IMR-90 (cell line): ENCODE measurements around the gene CENPVL2. TPM values are rescaled to one million over a fixed set of nuclear protein-coding genes. Genes with fewer than 3 reads are reported as not detected.

Experiments used
- ATAC-seq: fragments of 200-7000 bp; cut with Tn5 transposase; 2 replicates; pipeline ENCODE4 v1.9.1; 2020; ENCODE audit warnings: low read depth, mild to moderate bottlenecking, moderate library complexity
- BruUV-seq: library from RNA; stranded (reverse); fragments of 400-500 nt; replicated peaks from 2 replicates; lab custom pipeline; 2021; lab: Mats Ljungman, UMichigan
- CTCF ChIA-PET: fragments of 300-600 bp; formaldehyde crosslinking; extraction: SDS; loops from one replicate; lab custom pipeline; 2021; ENCODE audit warnings: antibody characterized with exemption; lab: Yijun Ruan, JAX
- POLR2A ChIA-PET: fragments of 300-600 bp; sonication (Branson Sonifier 250); formaldehyde crosslinking; loops from one replicate; lab custom pipeline; 2022; ENCODE audit warnings: antibody characterized with exemption; ENCODE audit not compliant: unreplicated experiment; lab: Charles Lee
- DNase-seq: peaks from one replicate; pipeline ENCODE4 v3.0.0; 2013
- H2AFZ ChIP-seq: replicated peaks from 2 replicates; pipeline ENCODE3; 2013; ENCODE audit warnings: low read length, mild to moderate bottlenecking; ENCODE audit not compliant: poor library complexity
- H2AK5ac ChIP-seq: 2 replicates; pipeline ENCODE4 v1.6.1; 2013; ENCODE audit warnings: low read depth, low read length, inconsistent platforms
- H2AK9ac ChIP-seq: replicated peaks from 2 replicates; pipeline ENCODE3; 2013; ENCODE audit warnings: mild to moderate bottlenecking, low read depth, low read length, moderate library complexity; ENCODE audit not compliant: poor library complexity
- H2BK120ac ChIP-seq: 2 replicates; pipeline ENCODE4 v1.6.1; 2013; ENCODE audit warnings: low read depth, low read length, inconsistent platforms
- H2BK15ac ChIP-seq: 3 replicates; pipeline ENCODE4 v1.6.1; 2013; ENCODE audit warnings: low read depth, low read length, inconsistent platforms
- H2BK20ac ChIP-seq: 2 replicates; pipeline ENCODE4 v1.6.1; 2013; ENCODE audit warnings: low read depth, mild to moderate bottlenecking, inconsistent platforms, low read length, moderate library complexity
- H2BK5ac ChIP-seq: 2 replicates; pipeline ENCODE4 v1.6.1; 2013; ENCODE audit warnings: mild to moderate bottlenecking, low read depth, low read length, inconsistent platforms; ENCODE audit not compliant: poor library complexity, severe bottlenecking
- H3K14ac ChIP-seq: replicated peaks from 2 replicates; pipeline ENCODE4 v1.6.1; 2013; ENCODE audit warnings: low read depth, low read length, inconsistent platforms
- H3K18ac ChIP-seq: 2 replicates; pipeline ENCODE4 v1.6.1; 2013; ENCODE audit warnings: low read depth, low read length, control low read depth
- H3K23ac ChIP-seq: 2 replicates; pipeline ENCODE4 v1.6.1; 2013; ENCODE audit warnings: low read depth, low read length, inconsistent platforms
- H3K27ac ChIP-seq: 2 replicates; pipeline ENCODE4 v1.5.1; 2013; ENCODE audit warnings: mild to moderate bottlenecking, control low read depth, low read length; ENCODE audit not compliant: insufficient read depth
- H3K27me3 ChIP-seq: 2 replicates; pipeline ENCODE4 v1.6.1; 2013; ENCODE audit warnings: low read length; ENCODE audit not compliant: control insufficient read depth, insufficient read depth
- H3K36me3 ChIP-seq: 2 replicates; pipeline ENCODE4 v1.6.1; 2013; ENCODE audit warnings: low read length, mixed read lengths; ENCODE audit not compliant: control insufficient read depth, insufficient read depth
- H3K4ac ChIP-seq: 2 replicates; pipeline ENCODE4 v1.6.1; 2013; ENCODE audit warnings: low read depth, low read length, inconsistent platforms
- H3K4me1 ChIP-seq: 2 replicates; pipeline ENCODE4 v1.6.1; 2013; ENCODE audit warnings: low read length, mixed read lengths; ENCODE audit not compliant: control insufficient read depth, insufficient read depth
- H3K4me2 ChIP-seq: 2 replicates; pipeline ENCODE4 v1.6.1; 2013; ENCODE audit warnings: low read depth, mild to moderate bottlenecking, control low read depth, low read length, moderate library complexity
- H3K4me3 ChIP-seq: 2 replicates; pipeline ENCODE4 v1.5.1; 2013; ENCODE audit warnings: low read depth, mild to moderate bottlenecking, control low read depth, low read length, moderate library complexity; ENCODE audit not compliant: insufficient read depth
- H3K56ac ChIP-seq: 2 replicates; pipeline ENCODE4 v1.6.1; 2013; ENCODE audit warnings: low read length, inconsistent platforms; ENCODE audit not compliant: insufficient read depth; ENCODE audit errors: extremely low read depth
- H3K79me1 ChIP-seq, 2 experiments: 2 replicates each; pipeline ENCODE4 v1.6.1; 2013; ENCODE audit warnings: low read length in 2 of 2, inconsistent platforms in 1 of 2, low read depth in 1 of 2
- H3K9ac ChIP-seq: 2 replicates; pipeline ENCODE4 v1.6.1; 2013; ENCODE audit warnings: low read depth, low read length, control low read depth
- H3K9me1 ChIP-seq: 2 replicates; pipeline ENCODE4 v1.6.1; 2013; ENCODE audit warnings: low read length, inconsistent platforms; ENCODE audit not compliant: insufficient read depth
- H3K9me3 ChIP-seq: 2 replicates; pipeline ENCODE4 v1.6.1; 2013; ENCODE audit warnings: low read length; ENCODE audit not compliant: control insufficient read depth, insufficient read depth
- H4K20me1 ChIP-seq: 2 replicates; pipeline ENCODE4 v1.6.1; 2013; ENCODE audit warnings: low read length, inconsistent platforms; ENCODE audit not compliant: insufficient read depth
- H4K5ac ChIP-seq: 2 replicates; pipeline ENCODE4 v1.6.1; 2013; ENCODE audit warnings: mild to moderate bottlenecking, low read depth, low read length, control low read depth
- H4K8ac ChIP-seq, 2 experiments: 2 replicates each; pipeline ENCODE4 v1.6.1; 2013; ENCODE audit warnings: low read depth in 2 of 2, low read length in 2 of 2, control low read depth in 1 of 2, inconsistent platforms in 1 of 2
- H4K91ac ChIP-seq: 2 replicates; pipeline ENCODE4 v1.6.1; 2013; ENCODE audit warnings: low read depth, low read length, inconsistent platforms; ENCODE audit not compliant: insufficient read depth
- BHLHE40 ChIP-seq: fragments of 150-350 bp; IDR thresholded peaks from 2 replicates; pipeline ENCODE4 v1.6.1; 2016; ENCODE audit warnings: mild to moderate bottlenecking, low read depth, low read length
- CHD1 ChIP-seq: IDR thresholded peaks from 2 replicates; pipeline ENCODE4 v1.6.1; 2012; ENCODE audit warnings: low read depth, low read length, improper control_type of control experiment
- CTCF ChIP-seq: conservative IDR thresholded peaks from 2 replicates; pipeline ENCODE4 v1.5.1; 2012; ENCODE audit warnings: mild to moderate bottlenecking, low read depth, low read length, improper control_type of control experiment
- ELK1 ChIP-seq: fragments of 150-350 bp; IDR thresholded peaks from 2 replicates; pipeline ENCODE4 v1.6.1; 2016; ENCODE audit warnings: low read depth, mild to moderate bottlenecking, low read length, moderate library complexity, borderline replicate concordance
- FOS ChIP-seq: fragments of 150-350 bp; IDR thresholded peaks from 2 replicates; pipeline ENCODE4 v1.6.1; 2016; ENCODE audit warnings: low read depth, low read length
- MAFK ChIP-seq: IDR thresholded peaks from 2 replicates; pipeline ENCODE4 v1.6.1; 2012; ENCODE audit warnings: low read depth, low read length, improper control_type of control experiment
- MAZ ChIP-seq: IDR thresholded peaks from 2 replicates; pipeline ENCODE4 v1.6.1; 2012; ENCODE audit warnings: low read depth, mild to moderate bottlenecking, low read length, improper control_type of control experiment, moderate library complexity, borderline replicate concordance
- MXI1 ChIP-seq: IDR thresholded peaks from 2 replicates; pipeline ENCODE4 v1.6.1; 2012; ENCODE audit warnings: low read depth, mild to moderate bottlenecking, low read length, moderate library complexity, borderline replicate concordance
- POLR2A ChIP-seq: IDR thresholded peaks from 2 replicates; pipeline ENCODE4 v1.6.1; 2012; ENCODE audit warnings: mild to moderate bottlenecking, low read depth, low read length
- RAD21 ChIP-seq: IDR thresholded peaks from 2 replicates; pipeline ENCODE4 v1.6.1; 2012; ENCODE audit warnings: low read length, improper control_type of control experiment
- RFX5 ChIP-seq: IDR thresholded peaks from 2 replicates; pipeline ENCODE4 v1.8.0; 2012; ENCODE audit warnings: low read depth, mild to moderate bottlenecking, low read length, moderate library complexity
- SMC3 ChIP-seq: fragments of 150-350 bp; IDR thresholded peaks from 2 replicates; pipeline ENCODE4 v1.6.1; 2016; ENCODE audit warnings: low read depth, mild to moderate bottlenecking, antibody characterized with exemption, low read length, moderate library complexity
- USF2 ChIP-seq: fragments of 150-350 bp; IDR thresholded peaks from 2 replicates; pipeline ENCODE4 v1.6.1; 2017; ENCODE audit warnings: mild to moderate bottlenecking, antibody characterized with exemption, low read length, low read depth
- whole genome bisulfite sequencing, 2 experiments: methylation state at CpG; one replicate each; pipeline versions ENCODE4 v1.1.5 to v1.1.7; 2013; ENCODE audit warnings: missing lambda C conversion rate in 2 of 2; ENCODE audit not compliant: insufficient read length in 1 of 2; ENCODE audit errors: extremely low coverage in 2 of 2; 5-methylcytosine and 5-hydroxymethylcytosine counted together
- dilution Hi-C: fragments of 300-500 bp; cut with HindIII; formaldehyde crosslinking; loops from one replicate; pipeline ENCODE4 v1.14.3; 2018; ENCODE audit warnings: low sequenced_read_pairs; ENCODE audit not compliant: unreplicated experiment
- in situ Hi-C: fragments of 300-500 bp; cut with MboI; formaldehyde crosslinking; loops from 3 replicates; pipeline ENCODE4 v1.14.3; 2019; ENCODE audit warnings: low sequenced_read_pairs, inconsistent platforms, mixed read lengths
- intact Hi-C: fragments of 100-400 bp; cut with micrococcal nuclease; formaldehyde crosslinking; loops from 2 replicates; pipeline ENCODE4 v1.10.0; 2022
- polyA plus RNA-seq, 3 experiments: library from polyadenylated mRNA; depleted of rRNA; stranded (reverse); fragments of >200 nt; gene quantifications; 2 replicates each; pipeline ENCODE4 v1.2.3, GENCODE V29; 2012; ENCODE audit warnings: low replicate concordance in 1 of 3
- total RNA-seq: library from RNA; depleted of rRNA; stranded (reverse); fragments of >200 nt; gene quantifications from 2 replicates; pipeline ENCODE4 v1.2.3, GENCODE V29; 2012

CENPVL2 gene
- total and polyA plus RNA-seq, 2 of the 4 experiments (the other 2 are of a cell fraction), result not detected

DNA sequence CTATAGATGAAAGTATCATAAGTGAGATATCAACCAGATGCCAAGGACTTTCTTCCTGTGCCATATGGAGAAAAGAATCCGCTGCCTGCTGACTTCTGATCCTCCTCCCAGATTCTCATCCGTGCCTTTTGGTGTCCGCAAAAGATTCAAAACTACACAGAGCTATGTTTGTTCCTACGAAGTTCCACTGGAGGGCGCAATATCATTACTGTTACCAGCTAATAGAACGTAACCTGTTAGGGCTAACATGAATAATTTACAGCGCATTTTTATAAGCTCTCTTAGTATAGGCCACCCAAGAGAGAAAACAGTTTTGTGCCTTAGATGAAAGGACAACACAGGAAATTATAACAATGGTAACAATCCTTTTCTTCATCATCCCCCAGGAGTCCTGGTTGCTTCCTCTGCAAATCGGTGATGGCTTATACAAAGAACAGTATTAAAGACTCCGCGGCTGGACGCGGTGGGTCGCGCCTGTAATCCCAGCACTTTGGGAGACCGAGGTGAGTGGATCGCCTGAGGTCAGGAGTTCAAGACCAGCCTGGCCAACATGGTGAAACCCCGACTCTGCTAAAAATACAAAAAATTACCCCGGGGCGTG, 41.1 kb downstream of the CENPVL2 start:
- H3K9me1 ChIP-seq, result no peaks in the 10 kb centered on the region
- peaks cover 6% of the 10 kb centered on the region for H3K27me3 ChIP-seq
- H3K23ac ChIP-seq, result no peak overlapping the region
- H3K27ac ChIP-seq, result no peak overlapping the region
- H3K56ac ChIP-seq, result no peak overlapping the region
- H2BK120ac ChIP-seq, result no peak overlapping the region
- DNase-seq (peak; percentile 60), ATAC-seq (peak; percentile 70)
- H3K4ac ChIP-seq, result no peak overlapping the region
- H3K9ac ChIP-seq, result no peak overlapping the region
- no peak overlapping the region for H4K91ac ChIP-seq
- POLR2A ChIA-PET, result no interaction called here
- no peaks in the 10 kb centered on the region for H3K4me1 ChIP-seq
- dilution Hi-C loops, result no loop called here
- H2BK15ac ChIP-seq, result no peak overlapping the region
- no peak overlapping the region for H2AK9ac ChIP-seq
- no peak overlapping the region for H3K14ac ChIP-seq
- intact Hi-C loops, result loop anchor here (2.0 to 5.0 kb wide), 3 partner anchors 219 to 619 kb away; partner anchors contain the start of gene MAGED1
- H3K4me3 ChIP-seq, result no peak overlapping the region
- H4K20me1 ChIP-seq, result no peaks in the 10 kb centered on the region
- CTCF ChIA-PET, result interaction anchor here (0.7 to 1.1 kb wide), 4 partner anchors 10 to 155 kb away, joined by 3 to 4 read pairs (median 3); no protein-coding TSS in a partner anchor
- no peaks in the 10 kb centered on the region for H3K9me3 ChIP-seq
- H4K5ac ChIP-seq, result no peak overlapping the region
- BruUV-seq, result no TSS peak
- no peaks in the 10 kb centered on the region for H3K36me3 ChIP-seq
- no peak overlapping the region for H2BK5ac ChIP-seq
- H2BK20ac ChIP-seq, result no peak overlapping the region
- no peak overlapping the region for H3K18ac ChIP-seq
- H4K8ac ChIP-seq, result no peak overlapping the region
- no CpG with 5 or more reads among the region's 19 CpGs for WGBS, 2 experiments
- no peak overlapping the region for H2AK5ac ChIP-seq
- in situ Hi-C loops, result loop anchor here (25.0 kb wide), 1 partner anchor 596 kb away; no protein-coding TSS in a partner anchor
- no peaks in the 10 kb centered on the region for H3K79me1 ChIP-seq
- TF ChIP-seq USF2 (no peak), ELK1 (no peak), SMC3 (peak; percentile 55; the same call in 1 of the 2 replicates), MAFK (no peak), CHD1 (no peak), POLR2A (no peak), MXI1 (no peak), RAD21 (peak; percentile 70), CTCF (peak; percentile 59), BHLHE40 (no peak), MAZ (no peak), RFX5 (no peak), FOS (no peak)
- no peak overlapping the region for H2AFZ ChIP-seq
- no peak overlapping the region for H3K4me2 ChIP-seq
